Measurements from ENCODE around the gene PSMA3. TPM values are rescaled to one million over a fixed set of nuclear protein-coding genes. Genes with fewer than 3 reads are reported as not detected.

Gene PSMA3
- 100 to 1,000 TPM in 3 of 4 donors, 10 to 100 TPM in 1; 98.6 to 151 (median 131) TPM for total RNA-seq

DNA sequence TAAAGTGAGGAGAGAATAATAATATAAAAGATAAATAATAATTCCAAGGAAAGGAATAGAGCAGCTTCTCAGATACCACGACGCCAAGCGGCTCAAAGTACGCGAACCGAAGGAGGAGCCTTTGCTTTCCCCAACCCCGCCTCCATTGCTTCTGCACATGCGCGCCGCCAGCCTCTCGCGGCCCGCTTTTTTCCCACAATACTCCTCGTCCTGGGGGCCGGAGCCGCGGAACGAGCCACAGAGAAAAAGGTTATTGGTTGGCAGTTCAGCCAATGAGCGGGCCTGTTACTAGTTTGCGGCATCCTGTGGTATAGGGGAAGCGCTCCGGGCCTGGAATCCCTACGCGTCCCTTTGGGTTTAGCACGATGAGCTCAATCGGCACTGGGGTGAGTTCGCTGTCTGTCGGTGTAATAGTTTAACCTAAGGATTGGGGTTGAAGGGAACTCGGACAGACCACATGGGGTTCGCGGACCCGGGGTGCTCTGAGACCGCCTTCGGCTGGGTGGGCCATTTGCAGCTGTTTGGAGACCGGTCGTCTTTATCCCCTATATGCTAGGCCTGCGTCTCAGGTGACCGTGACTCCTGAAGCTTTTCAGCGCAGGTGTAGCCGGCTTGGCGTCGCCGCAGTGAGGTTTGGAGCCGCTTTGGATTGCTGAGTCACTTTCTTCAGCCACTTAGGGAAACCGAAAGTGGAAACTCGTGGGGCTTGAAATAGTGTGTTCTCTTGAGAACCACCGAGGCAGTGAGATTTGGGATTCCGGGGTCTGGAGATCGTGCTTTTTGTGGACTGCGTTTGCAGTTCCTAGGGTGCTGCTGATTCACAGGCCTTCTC lies at the start of gene PSMA3:
TSS of gene PSMA3 (plus strand) at position 288 of the 832 bp plus-strand sequence. CDS start at position 366, 78 bp downstream.
- peaks cover 0 to 3% of the 10 kb centered on the region in 2 donors for H3K36me3 ChIP-seq

DNA sequence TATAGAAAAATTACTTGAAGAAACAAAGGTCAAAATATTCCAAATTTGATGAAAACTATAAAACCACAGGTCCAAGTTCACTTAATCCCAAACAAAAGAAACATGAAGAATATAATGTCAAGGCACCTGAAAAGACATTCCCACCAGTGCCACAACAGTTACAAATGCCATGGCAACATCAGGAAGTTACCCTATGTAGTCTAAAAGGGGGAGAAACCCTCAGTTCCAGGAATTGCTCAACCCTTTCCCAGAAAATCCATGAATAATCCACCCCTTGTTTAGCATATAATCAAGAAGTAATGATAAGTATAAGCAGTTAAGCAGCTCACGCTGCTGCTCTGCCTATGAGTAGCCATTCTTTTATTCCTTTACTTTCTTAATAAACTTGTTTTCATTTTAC lies 48.4 kb upstream of the PSMA3 start:
- Histone ChIP-seq H3K27me3 (no peaks in the 10 kb centered on the region), H3K4me3 (replicated peaks in 1 of 3) (no peak overlapping the region), H3K9me3 (no peaks in the 10 kb centered on the region), H3K36me3 (no peaks in the 10 kb centered on the region), H3K4me1 (peaks cover 1 to 7% of the 10 kb centered on the region in 2 donors), H3K27ac (no peak overlapping the region)
- no peak for TF ChIP-seq POLR2A (IDR thresholded peaks at IDR 0.05)
- TF ChIP-seq, protein P1, sequence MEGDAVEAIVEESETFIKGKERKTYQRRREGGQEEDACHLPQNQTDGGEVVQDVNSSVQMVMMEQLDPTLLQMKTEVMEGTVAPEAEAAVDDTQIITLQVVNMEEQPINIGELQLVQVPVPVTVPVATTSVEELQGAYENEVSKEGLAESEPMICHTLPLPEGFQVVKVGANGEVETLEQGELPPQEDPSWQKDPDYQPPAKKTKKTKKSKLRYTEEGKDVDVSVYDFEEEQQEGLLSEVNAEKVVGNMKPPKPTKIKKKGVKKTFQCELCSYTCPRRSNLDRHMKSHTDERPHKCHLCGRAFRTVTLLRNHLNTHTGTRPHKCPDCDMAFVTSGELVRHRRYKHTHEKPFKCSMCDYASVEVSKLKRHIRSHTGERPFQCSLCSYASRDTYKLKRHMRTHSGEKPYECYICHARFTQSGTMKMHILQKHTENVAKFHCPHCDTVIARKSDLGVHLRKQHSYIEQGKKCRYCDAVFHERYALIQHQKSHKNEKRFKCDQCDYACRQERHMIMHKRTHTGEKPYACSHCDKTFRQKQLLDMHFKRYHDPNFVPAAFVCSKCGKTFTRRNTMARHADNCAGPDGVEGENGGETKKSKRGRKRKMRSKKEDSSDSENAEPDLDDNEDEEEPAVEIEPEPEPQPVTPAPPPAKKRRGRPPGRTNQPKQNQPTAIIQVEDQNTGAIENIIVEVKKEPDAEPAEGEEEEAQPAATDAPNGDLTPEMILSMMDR (IDR thresholded peaks at IDR 0.05), result no peak
- intact Hi-C loops (cut with DNase I), result no loop called here
- DNase-seq, result no peak
- 90 to 93% methylated on average over 1 of the region's 1 CpG for WGBS, 2 donors

More for the DNA sequence above, at the start of gene PSMA3:
- TF ChIP-seq, protein P1 (IDR thresholded peaks at IDR 0.05), result no peak
- TF ChIP-seq POLR2A (IDR thresholded peaks at IDR 0.05), result peak in 1 of 2 donors; percentile 89
- Histone ChIP-seq H3K9me3 (no peaks in the 10 kb centered on the region), H3K4me3 (replicated peaks in 1 of 3) (peak within 1 kb of the TSS; percentile 53 to 95 (median 81)), H3K27me3 (no peaks in the 10 kb centered on the region), H3K4me1 (peaks cover 23 to 28% of the 10 kb centered on the region in 2 donors), H3K27ac (peak within 1 kb of the TSS; percentile 91 to 97 (median 94))
- 1% methylated on average over 33 to 43 of the region's 50 CpGs for WGBS, 2 donors
- intact Hi-C loops (cut with DNase I), result loop anchor here (5.0 kb wide), 1 partner anchor 53 kb away; the partner anchor contains the start of gene ARID4A
- peak; percentile 97 to 99 for DNase-seq

DNA sequence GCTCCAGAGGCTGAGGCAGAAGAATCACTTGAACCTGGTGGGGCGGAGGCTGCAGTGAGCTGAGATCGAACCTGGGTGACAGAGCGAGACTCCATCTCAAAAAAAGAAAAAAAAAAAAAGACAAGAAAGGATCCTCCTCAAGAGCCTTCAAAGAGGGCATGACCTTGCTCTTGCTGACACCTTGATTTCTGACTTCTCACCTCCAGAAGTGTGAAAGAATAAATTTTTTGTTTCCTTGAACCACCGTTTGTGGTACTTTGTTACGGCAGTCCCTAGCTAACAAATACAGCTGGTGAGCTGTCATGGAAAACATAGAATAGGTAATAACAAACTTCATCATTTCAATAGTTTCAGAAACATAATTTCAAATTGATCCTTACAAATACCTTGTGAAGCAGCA lies 46.6 kb upstream of the PSMA3 start:
- H3K27ac ChIP-seq, result no peak overlapping the region
- no peak overlapping the region for H3K4me3 ChIP-seq (replicated peaks in 1 of 3)
- no peak for TF ChIP-seq POLR2A (IDR thresholded peaks at IDR 0.05)
- TF ChIP-seq, protein P1 (IDR thresholded peaks at IDR 0.05), result no peak
- no peaks in the 10 kb centered on the region for H3K27me3 ChIP-seq
- WGBS, 2 donors, result 89 to 91% methylated on average over 5 of the region's 5 CpGs
- no peak for DNase-seq
- no peaks in the 10 kb centered on the region for H3K9me3 ChIP-seq
- intact Hi-C loops (cut with DNase I), result no loop called here
- no peaks in the 10 kb centered on the region for H3K36me3 ChIP-seq
- H3K4me1 ChIP-seq, result peaks cover 6 to 13% of the 10 kb centered on the region in 2 donors

DNA sequence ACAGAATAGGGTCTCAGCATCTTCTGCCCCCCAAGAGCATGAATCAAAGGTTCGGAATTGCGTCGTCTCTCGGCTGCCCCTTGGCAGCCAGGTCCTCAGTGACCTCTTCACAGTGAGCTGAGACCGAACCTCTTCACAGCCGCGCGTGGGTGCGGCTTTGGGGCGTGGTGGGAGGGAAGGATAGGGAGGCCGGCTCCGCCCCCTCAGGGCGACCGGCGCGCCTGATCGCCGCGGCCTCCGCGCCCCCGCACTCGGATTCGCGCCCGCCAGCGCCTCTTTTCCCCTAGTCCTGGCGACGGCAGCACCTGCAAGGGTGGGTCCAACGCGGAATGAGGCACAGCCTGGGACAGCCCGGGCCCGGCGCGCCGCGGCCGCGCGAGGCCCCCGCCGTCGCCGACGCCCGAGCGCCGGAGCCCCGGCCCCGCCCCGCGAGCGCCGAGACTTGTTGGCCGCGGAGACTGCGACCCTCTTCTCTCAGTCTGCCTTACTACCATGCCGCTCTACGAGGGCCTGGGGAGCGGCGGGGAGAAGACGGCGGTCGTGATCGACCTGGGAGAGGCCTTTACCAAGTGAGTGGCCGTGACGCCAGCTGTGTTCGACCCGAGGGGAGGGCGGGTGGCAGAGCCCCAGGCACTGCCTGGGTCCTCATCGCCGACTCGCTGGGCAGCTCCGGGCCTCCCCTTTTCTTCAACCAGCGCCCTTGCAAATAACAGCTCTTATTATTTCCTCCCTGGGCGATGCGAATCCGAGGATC lies 44.7 kb upstream of the PSMA3 start, which contains the start of gene ACTR10:
TSS of gene ACTR10 (plus strand) at position 424 of the 754 bp plus-strand sequence. CDS start at position 493, 69 bp downstream.
- Histone ChIP-seq H3K4me3 (replicated peaks in 1 of 3) (peak within 1 kb of the TSS; percentile 23 to 73 (median 43)), H3K4me1 (peaks cover 6 to 13% of the 10 kb centered on the region in 2 donors), H3K27me3 (no peaks in the 10 kb centered on the region), H3K27ac (peak within 1 kb of the TSS; percentile 83 to 87 (median 86)), H3K9me3 (no peaks in the 10 kb centered on the region), H3K36me3 (no peaks in the 10 kb centered on the region)
- intact Hi-C loops (cut with DNase I), result no loop called here
- TF ChIP-seq, protein P1 (IDR thresholded peaks at IDR 0.05), result peak in 1 of 6 experiments; percentile 10
- TF ChIP-seq POLR2A (IDR thresholded peaks at IDR 0.05), result peak in 1 of 2 donors; percentile 78
- 0 to 1% methylated on average over 17 to 34 of the region's 78 CpGs for WGBS, 2 donors
- peak; percentile 94 to 95 for DNase-seq
